NOMO-1 (cell line): ENCODE results near the gene HOXA11.
A peak's percentile ranks its signal among the peaks of the same experiment; 100 is the strongest.

Source experiments
- DNase-seq, 2 experiments: peaks; one replicate each; lab custom pipeline; 2025; ENCODE audit not compliant: unreplicated experiment in 2 of 2; lab: John Stamatoyannopoulos, UW

The HOXA11 gene

GRCh38 chr7:27160145-27160545, 24.9 kb downstream of the HOXA11 start:
- DNase-seq: peak in 1 of 2 experiments; percentile 69

DNA sequence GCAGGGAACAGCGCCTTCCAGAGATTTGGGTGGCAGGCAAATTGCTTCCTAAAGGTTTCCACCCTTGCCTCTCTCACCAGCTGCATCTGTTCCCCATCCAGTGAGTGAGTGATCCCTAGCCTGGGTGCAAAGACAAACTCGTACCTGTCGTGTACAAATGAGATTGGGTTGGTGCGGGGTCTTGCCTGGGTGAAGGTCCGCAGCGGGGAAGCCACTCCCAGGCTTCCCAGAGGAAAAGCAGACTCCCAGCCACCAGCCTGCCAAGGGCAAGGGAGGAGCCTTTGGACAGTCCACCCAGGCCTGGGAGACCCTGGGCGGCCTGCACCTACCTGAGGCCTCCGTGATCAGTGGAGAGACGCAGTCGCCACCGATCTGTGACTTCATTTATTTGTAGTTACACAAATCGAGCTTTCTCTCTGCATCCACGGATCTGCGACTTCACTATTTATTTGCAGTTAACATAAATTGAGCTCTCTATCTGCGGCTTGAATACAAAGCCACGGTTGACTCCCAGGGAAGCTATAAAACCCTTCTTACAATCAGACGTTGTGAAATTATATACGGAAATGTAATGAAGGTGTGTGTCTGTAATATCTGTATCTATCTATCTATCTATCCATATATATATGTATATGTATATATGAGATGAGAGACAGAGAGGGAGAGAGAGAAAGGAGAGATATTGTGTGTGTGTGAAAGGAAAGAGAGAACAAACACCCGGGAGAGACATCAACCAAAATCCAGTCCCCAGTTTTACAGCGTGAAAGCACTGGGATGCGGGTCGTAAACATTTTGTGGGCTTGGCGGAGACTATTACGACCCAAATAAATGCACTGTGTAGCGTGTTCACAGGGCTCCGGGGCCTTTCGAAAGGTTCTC, 25.5 kb downstream of the HOXA11 start:
- peak in 1 of 2 experiments; percentile 69 for DNase-seq

- peak in 1 of 2 experiments; percentile 40 for DNase-seq
Measured at GRCh38 chr7:27158436-27159265, 26.4 kb downstream of the HOXA11 start.

DNA sequence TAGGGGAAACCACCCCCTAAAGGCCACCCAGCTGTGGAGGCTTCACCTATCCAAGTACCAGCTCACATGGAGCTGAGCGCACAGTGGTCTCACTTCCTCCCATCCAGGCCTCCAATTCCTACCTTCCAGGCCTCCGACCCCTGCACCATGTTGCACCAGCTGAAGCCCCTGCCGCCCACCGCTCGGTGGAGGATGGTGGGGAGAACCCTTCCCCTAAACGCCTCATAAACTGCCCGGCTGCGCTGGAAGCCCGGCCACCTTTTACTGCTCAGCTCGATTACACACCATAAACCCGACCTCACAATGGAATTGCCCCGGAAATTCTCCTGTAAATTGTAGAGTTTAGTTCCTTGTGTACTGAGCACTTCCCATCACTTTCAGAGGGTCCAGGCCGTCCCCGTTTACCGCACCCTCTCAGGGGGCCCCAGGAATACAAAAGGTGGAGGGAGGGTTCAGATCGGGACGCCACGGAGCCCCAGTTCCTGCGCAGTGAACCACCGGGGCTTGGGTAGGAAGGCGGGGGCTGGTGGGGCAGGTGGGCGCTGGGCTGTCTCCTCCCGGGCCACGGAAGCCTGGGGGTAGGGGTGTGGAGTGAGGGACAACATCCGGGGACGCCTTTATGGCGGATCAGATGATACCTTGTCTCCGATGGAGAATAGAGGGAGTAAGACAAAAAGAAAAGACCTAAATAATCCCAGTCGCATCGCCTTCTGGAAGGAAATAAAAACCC, 27.2 kb downstream of the HOXA11 start:
- peak in 1 of 2 experiments; percentile 47 for DNase-seq

- no peak for DNase-seq
Measured at GRCh38 chr7:27156916-27157701, 27.9 kb downstream of the HOXA11 start.

- peak; percentile 75 to 86 for DNase-seq
Measured at GRCh38 chr7:27156508-27156898, 28.5 kb downstream of the HOXA11 start, which contains the start of gene HOXA7. Gene HOXA7, minus strand, starts transcription at chr7:27156675. Its CDS starts 130 bp downstream, at chr7:27156545.

DNA sequence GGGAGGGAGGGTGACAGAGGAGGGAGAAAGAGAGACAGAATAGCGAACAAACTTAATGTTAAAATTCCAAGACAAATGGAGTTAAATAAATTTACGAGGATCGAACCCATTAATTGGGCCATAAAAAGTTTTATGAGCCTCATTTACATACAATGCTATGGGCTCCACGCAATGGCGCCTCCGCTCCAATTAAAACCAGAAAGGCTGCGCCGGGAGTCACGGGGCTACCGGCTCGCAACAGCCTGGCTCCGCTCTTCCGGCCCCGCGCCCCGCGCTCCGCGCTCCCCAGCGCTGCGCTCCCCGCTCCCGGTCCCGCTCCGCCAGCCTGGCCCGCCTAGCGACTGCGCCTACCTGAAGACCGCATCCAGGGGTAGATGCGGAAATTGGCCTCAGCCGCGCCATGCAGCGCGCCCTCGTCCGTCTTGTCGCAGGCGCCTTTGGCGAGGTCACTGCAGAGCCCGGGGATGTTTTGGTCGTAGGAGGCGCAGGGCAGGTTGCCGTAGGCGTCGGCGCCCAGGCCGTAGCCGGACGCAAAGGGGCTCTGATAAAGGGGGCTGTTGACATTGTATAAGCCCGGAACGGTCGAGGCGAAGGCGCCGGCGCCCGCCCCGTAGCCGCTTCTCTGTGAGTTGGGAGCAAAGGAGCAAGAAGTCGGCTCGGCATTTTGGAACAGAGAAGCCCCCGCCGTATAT, 29.1 kb downstream of the HOXA11 start:
- DNase-seq: peak in 1 of 2 experiments; percentile 35

DNA sequence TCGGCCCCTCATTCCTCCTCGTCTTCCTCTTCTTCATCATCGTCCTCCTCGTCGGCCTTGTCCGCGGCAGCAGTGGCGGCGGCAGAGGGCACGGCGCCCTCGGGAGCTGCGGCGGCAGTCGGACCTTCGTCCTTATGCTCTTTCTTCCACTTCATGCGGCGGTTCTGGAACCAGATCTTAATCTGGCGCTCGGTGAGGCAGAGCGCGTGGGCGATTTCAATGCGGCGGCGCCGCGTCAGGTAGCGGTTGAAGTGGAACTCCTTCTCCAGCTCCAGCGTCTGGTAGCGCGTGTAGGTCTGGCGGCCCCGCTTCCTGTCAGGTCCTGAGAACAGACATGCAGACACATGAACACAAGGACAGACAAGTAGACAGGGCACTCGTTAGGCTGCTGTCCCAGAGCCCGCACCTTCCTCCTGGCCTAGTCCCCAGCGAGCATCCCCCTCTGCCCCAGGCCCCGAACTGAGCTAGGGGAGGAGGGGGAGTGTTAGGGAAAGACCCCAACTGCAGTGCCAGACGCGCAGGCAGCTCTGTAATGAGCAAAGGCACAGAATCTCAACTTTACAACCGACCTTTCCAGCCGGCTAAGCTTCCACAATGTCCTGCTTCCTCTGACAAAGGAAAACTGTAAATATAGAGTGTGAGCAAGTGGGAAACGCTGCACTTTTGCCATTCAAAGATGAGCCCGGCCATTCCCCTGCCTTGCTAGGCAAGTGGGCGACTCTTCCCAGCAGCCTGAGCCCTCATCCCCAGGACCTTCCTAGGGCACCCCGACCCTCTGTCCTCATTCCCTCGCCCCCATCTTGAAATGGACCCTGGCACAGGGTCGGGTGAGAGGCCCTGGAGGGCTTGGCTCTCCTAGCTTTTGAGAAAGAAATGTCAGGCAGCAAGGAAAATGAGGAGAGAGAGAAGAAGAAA, 29.9 kb downstream of the HOXA11 start:
- DNase-seq: no peak

- DNase-seq: no peak
Measured at GRCh38 chr7:27154369-27154768, 30.7 kb downstream of the HOXA11 start.

DNA sequence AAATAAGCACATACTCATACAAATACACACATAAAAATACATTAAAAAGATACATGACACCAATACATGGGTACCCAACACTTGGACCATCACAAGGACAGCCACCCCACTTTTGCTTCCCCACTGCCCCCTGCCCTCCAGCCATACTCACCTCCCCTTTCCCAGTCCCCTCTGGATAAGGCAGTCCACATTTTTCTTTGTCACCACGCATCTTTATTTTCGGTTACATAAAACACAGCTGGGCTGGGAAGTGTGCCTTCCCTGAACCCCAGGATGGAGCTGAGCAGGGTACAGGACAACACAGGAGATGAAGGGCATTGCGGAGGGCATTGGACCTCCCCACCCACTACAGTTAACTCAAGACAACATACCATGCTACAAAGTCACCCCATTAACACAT, 31.5 kb downstream of the HOXA11 start:
- DNase-seq: no peak

DNA sequence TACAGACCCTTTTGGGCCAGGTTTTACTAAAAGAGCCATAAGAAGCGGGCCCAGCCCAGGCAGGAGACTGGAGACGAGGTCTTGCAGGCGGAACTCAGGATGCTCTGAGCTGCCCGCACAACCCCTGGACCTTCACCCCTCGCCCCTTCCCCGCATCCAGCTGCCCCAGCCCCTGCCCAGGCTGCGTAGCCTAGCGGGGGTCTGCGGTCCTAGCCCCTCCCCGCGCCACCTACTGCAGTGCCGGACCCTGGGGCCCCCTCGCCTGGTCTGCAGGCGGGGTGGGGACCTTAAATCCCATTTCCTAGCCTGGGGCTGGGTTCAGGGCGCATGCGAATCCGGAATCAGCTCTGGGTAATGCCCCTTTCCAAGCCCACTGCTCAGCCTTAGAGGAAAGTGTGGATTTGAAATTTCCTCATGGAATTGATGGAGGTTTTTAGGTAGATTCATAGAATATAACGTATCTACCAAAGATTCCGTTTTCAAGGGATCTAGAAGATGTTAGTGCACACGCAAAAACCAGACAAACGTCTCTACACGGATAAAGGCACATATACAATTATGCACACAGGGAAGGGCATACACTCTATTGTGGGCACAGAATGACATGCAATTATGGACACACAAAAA, 32.1 kb downstream of the HOXA11 start:
- DNase-seq: no peak

DNA sequence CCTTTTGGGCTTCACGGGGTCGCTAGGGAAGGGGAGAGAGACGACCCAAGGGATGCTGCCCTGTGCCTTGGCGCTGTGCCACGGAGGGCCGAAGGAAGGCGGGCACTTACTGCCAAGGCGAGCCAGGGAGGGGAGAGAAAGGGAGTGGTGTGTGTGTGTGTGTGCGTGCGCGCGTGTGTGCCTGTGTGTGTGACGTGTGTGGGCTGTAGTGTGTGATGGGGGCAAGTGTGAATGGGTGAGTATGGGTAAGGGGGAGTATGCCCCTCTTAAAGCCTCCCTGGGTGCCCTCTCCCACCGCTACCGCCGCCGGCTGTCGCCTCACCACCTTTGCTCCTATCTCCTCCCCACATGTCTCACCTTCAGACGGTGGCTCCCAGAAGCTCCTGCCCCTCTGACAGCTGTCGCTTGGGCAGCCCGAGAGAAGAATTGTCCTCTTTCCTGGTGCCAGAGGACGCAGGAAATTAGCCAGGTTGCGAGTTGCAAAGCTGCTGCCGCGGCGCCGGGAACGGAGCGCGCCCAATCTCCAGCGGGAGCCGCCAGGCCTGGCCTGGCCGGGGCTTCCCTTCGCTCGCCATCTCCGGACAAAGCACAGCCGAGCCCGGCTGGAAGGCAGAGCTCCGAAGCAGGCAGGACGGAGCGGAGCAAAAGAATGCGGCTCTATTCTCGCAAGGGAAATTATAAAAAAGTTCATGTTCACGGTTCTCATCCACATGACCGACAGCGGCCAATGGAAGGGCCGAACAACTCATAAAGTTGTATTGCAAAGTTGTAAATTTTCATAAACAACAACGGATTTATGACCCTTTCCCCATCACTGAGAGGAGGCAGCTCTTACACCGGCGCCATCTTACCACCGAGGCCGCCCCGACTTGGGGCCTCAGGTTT, 32.9 kb downstream of the HOXA11 start, which contains the start of gene HOXA3:
Gene HOXA3 (minus strand): TSS at position 653 of the 885 bp plus-strand sequence. CDS start 41,943 bp downstream, outside the sequence.
- DNase-seq: peak; percentile 83 to 84

- DNase-seq: no peak
Measured at GRCh38 chr7:27151341-27151930, 33.6 kb downstream of the HOXA11 start.

DNA sequence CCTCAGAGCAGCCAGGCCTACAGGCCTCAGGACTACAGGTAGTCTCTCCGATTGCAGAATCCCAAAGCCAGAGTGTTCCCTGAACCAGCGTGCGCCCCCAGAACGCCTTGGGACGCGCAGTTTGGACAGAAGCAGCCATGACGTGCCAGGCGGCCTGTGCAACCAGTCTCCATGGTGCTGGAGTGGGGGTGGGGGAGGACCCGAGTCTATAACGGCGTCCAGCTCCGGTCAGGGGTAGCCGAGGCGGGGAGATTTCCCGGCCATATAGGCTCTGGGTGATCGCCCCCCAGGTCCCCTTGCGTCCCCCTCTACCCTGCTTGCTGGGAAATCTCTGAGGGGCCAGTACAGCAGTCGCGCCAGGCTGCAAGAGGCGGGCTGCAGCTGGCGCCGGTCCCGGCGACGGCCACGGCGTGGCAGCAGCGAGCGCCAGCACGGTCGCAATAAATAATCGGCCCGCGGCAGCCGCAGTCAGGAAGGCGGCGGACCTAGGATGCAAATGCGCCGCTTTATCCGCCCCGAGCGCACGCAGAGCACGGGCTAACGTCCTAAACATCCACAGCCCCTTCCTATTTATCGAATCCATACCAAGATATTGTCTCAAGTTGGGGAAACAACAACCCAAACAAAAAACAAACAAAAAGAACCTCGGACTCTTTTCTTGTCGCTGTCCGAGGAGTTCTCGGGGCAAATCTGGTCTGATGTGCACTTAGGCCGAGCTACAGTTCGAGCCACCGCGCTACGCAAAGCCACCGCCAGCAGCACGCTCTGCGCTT, 34.3 kb downstream of the HOXA11 start:
- DNase-seq: peak; percentile 70 to 77

DNA sequence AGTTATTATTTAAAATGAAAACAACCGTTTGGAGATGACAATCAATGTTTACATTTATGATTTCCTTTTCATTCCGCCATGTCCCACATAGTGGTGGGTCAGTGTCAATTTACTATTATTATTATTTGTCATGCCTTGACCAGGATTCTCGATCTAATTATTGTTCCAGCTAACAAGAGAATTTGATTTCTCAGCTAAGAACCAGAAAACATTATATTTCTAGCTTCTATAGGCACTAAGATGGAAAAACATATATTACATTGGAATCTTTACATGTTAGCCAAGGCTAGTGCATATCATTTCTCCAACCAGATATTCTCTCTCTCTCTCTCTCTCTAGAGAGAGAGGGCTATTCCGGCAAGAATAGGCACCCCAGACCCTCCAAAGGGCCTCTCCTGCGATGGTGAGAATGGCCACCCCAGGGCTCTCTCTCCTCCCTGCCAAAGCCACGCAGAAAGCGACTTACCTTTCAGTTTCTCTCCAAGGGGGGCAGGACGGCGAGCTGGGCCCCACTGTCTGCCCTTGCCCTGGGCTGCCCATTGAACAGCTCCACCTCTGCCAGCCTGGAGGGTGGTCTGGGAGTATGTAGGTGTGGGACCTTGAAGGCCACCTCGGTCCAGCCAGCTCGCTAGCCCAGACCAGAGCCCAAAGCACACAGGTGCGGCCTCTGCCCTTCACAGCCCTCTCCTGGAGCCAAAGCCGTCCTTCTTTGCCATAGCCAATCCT, 35.0 kb downstream of the HOXA11 start:
- DNase-seq: no peak
